Measurements from ENCODE around the gene COL13A1.

- no peak for TF ChIP-seq POLR2A (IDR thresholded peaks at IDR 0.05)
- TF ChIP-seq CTCF (IDR thresholded peaks at IDR 0.05): no peak
Measured at GRCh38 chr10:69974551-69975155, 172.9 kb downstream of the COL13A1 start.

All from esophagus squamous epithelium (tissue), 4 donors.